IPS DF 6.9 (cell line): ENCODE results near the gene DCPS.
"Not testable (repeated sequence)": the region's sequence is repeated elsewhere in the genome, so short reads cannot be mapped to it uniquely, and the experiment has no call there.

Source experiments
- DNase-seq: peaks from one replicate; pipeline ENCODE4 v3.0.0-alpha.2; 2013; ENCODE audit warnings: low read depth, low spot score
- H3K27ac ChIP-seq: one replicate; pipeline ENCODE4 v1.5.1; 2013; ENCODE audit warnings: low read length, control low read depth
- H3K27me3 ChIP-seq: 2 replicates; pipeline ENCODE4 v1.6.1; 2013; ENCODE audit warnings: mild to moderate bottlenecking, low read length; ENCODE audit not compliant: control insufficient read depth, insufficient read depth
- H3K36me3 ChIP-seq: 2 replicates; pipeline ENCODE4 v1.6.1; 2013; ENCODE audit warnings: low read length; ENCODE audit not compliant: control insufficient read depth, insufficient read depth
- H3K4me1 ChIP-seq: 2 replicates; pipeline ENCODE4 v1.6.1; 2013; ENCODE audit warnings: low read length; ENCODE audit not compliant: control insufficient read depth, insufficient read depth
- H3K4me3 ChIP-seq: 2 replicates; pipeline ENCODE4 v1.5.1; 2013; ENCODE audit warnings: mild to moderate bottlenecking, low read length
- H3K9me3 ChIP-seq: 2 replicates; pipeline ENCODE4 v1.6.1; 2013; ENCODE audit warnings: low read length, inconsistent platforms; ENCODE audit not compliant: control insufficient read depth, insufficient read depth
- WGBS: extraction: QIAGEN DNeasy Blood & Tissue Kit; methylation state at CpG from one replicate; pipeline ENCODE4 v1.1.7; 2013; ENCODE audit warnings: mixed read lengths, missing lambda C conversion rate; ENCODE audit not compliant: insufficient read length, insufficient coverage; 5-methylcytosine and 5-hydroxymethylcytosine counted together

The DCPS gene

GRCh38 chr11:126383339-126384335, 79.8 kb downstream of the DCPS start:
- no peak for DNase-seq
- no peaks in the 10 kb centered on the region for H3K27me3 ChIP-seq
- H3K27ac ChIP-seq = no peak overlapping the region
- 0 out of 2 replicates have a peak, but pooled peaks cover 1% of the 10 kb centered on the region for H3K4me1 ChIP-seq
- H3K9me3 ChIP-seq = no peaks in the 10 kb centered on the region
- no peaks in the 10 kb centered on the region for H3K36me3 ChIP-seq
- WGBS = no CpG with 5 or more reads among the region's 20 CpGs
- no peak overlapping the region for H3K4me3 ChIP-seq

- Histone ChIP-seq H3K4me3 (no peak overlapping the region), H3K36me3 (no peaks in the 10 kb centered on the region), H3K27me3 (no peaks in the 10 kb centered on the region), H3K4me1 (0 out of 2 replicates have a peak, but pooled peaks cover 1% of the 10 kb centered on the region), H3K27ac (no peak overlapping the region), H3K9me3 (no peaks in the 10 kb centered on the region)
- WGBS = no CpG with 5 or more reads among the region's 9 CpGs
- no peak for DNase-seq
Observed at GRCh38 chr11:126384449-126385070, 80.7 kb downstream of the DCPS start.

- H3K36me3 ChIP-seq = no peaks in the 10 kb centered on the region
- no peaks in the 10 kb centered on the region for H3K9me3 ChIP-seq
- no peak overlapping the region for H3K4me3 ChIP-seq
- no CpG with 5 or more reads among the region's 8 CpGs for WGBS
- H3K27me3 ChIP-seq = no peaks in the 10 kb centered on the region
- DNase-seq = no peak
- H3K27ac ChIP-seq = no peak overlapping the region
- 0 out of 2 replicates have a peak, but pooled peaks cover 1% of the 10 kb centered on the region for H3K4me1 ChIP-seq
Observed at GRCh38 chr11:126385991-126386728, 82.3 kb downstream of the DCPS start.

GRCh38 chr11:126386729-126387071, 82.8 kb downstream of the DCPS start:
- H3K36me3 ChIP-seq, H3K4me1 ChIP-seq, H3K4me3 ChIP-seq, H3K27ac ChIP-seq, H3K9me3 ChIP-seq, H3K27me3 ChIP-seq, DNase-seq: not testable (repeated sequence)
- no CpG with 5 or more reads among the region's 5 CpGs for WGBS

- WGBS = no CpG with 5 or more reads among the region's 5 CpGs
- DNase-seq = no peak
Observed at GRCh38 chr11:126387857-126388256, 84.0 kb downstream of the DCPS start.

GRCh38 chr11:126390272-126390867, 86.5 kb downstream of the DCPS start:
- Histone ChIP-seq H3K9me3 (no peaks in the 10 kb centered on the region), H3K4me1 (0 out of 2 replicates have a peak, but pooled peaks cover 1% of the 10 kb centered on the region), H3K27me3 (no peaks in the 10 kb centered on the region), H3K36me3 (no peaks in the 10 kb centered on the region), H3K27ac (no peak overlapping the region), H3K4me3 (no peak overlapping the region)
- no peak for DNase-seq
- 100% methylated on average over 1 of the region's 5 CpGs for WGBS

More at GRCh38 chr11:126387857-126388256, 84.0 kb downstream of the DCPS start:
- Histone ChIP-seq H3K27me3 (no peaks in the 10 kb centered on the region), H3K4me1 (0 out of 2 replicates have a peak, but pooled peaks cover 1% of the 10 kb centered on the region), H3K4me3 (no peak overlapping the region), H3K9me3 (no peaks in the 10 kb centered on the region), H3K36me3 (no peaks in the 10 kb centered on the region), H3K27ac (no peak overlapping the region)

GRCh38 chr11:126391286-126391954, 87.6 kb downstream of the DCPS start:
- no peaks in the 10 kb centered on the region for H3K36me3 ChIP-seq
- no peaks in the 10 kb centered on the region for H3K9me3 ChIP-seq
- WGBS = no CpG with 5 or more reads among the region's 7 CpGs
- H3K27me3 ChIP-seq = no peaks in the 10 kb centered on the region
- no peak for DNase-seq
- 0 out of 2 replicates have a peak, but pooled peaks cover 1% of the 10 kb centered on the region for H3K4me1 ChIP-seq
- H3K4me3 ChIP-seq = no peak overlapping the region
- no peak overlapping the region for H3K27ac ChIP-seq

GRCh38 chr11:126391970-126392632, 88.2 kb downstream of the DCPS start:
- Histone ChIP-seq H3K4me3 (no peak overlapping the region), H3K4me1 (no peaks in the 10 kb centered on the region), H3K27me3 (no peaks in the 10 kb centered on the region), H3K9me3 (no peaks in the 10 kb centered on the region), H3K27ac (no peak overlapping the region), H3K36me3 (no peaks in the 10 kb centered on the region)
- no peak for DNase-seq
- no CpG with 5 or more reads among the region's 8 CpGs for WGBS

- no peaks in the 10 kb centered on the region for H3K36me3 ChIP-seq
- no peak overlapping the region for H3K27ac ChIP-seq
- no peak for DNase-seq
- no peaks in the 10 kb centered on the region for H3K9me3 ChIP-seq
- no peak overlapping the region for H3K4me3 ChIP-seq
- no CpG with 5 or more reads among the region's 4 CpGs for WGBS
- no peaks in the 10 kb centered on the region for H3K27me3 ChIP-seq
- no peaks in the 10 kb centered on the region for H3K4me1 ChIP-seq
Observed at GRCh38 chr11:126392633-126393013, 88.8 kb downstream of the DCPS start.
